RCC 7860 (cell line): ENCODE measurements around the gene SULT2B1.
"Not testable (repeated sequence)": the region's sequence is repeated elsewhere in the genome, so short reads cannot be mapped to it uniquely, and the experiment has no call there.

Experiments
- DNase-seq: peaks from one replicate; pipeline ENCODE4 v3.0.0-alpha.2; 2015; ENCODE audit warnings: low spot score
- FAIRE-seq: peaks from 2 replicates; lab custom pipeline; 2012; peaks lifted over from hg19 to GRCh38; lab: Jason Lieb, UNC

The SULT2B1 gene

GRCh38 chr19:48556163-48556562 lies 4.2 kb downstream of the SULT2B1 start:
- FAIRE-seq (peak; percentile 83), DNase-seq (peak; percentile 63)

GRCh38 chr19:48556825-48557224 lies 4.9 kb downstream of the SULT2B1 start:
- no peak for DNase-seq
- FAIRE-seq = no peak

GRCh38 chr19:48558018-48558684 lies 6.2 kb downstream of the SULT2B1 start:
- peak; percentile 75 for FAIRE-seq

GRCh38 chr19:48560095-48560530 lies 8.1 kb downstream of the SULT2B1 start:
- DNase-seq (no peak), FAIRE-seq (no peak)

More at GRCh38 chr19:48558018-48558684, 6.2 kb downstream of the SULT2B1 start:
- DNase-seq = peak; percentile 83

- FAIRE-seq (no peak), DNase-seq (no peak)
Measured at GRCh38 chr19:48561412-48561811, 9.4 kb downstream of the SULT2B1 start.

GRCh38 chr19:48565090-48565489 lies 13.1 kb downstream of the SULT2B1 start:
- no peak for FAIRE-seq
- DNase-seq = peak; percentile 33

- DNase-seq = peak; percentile 93
- peak; percentile 84 for FAIRE-seq
Measured at GRCh38 chr19:48568345-48568886, 16.4 kb downstream of the SULT2B1 start.

- DNase-seq (no peak), FAIRE-seq (no peak)
Measured at GRCh38 chr19:48569814-48570213, 17.8 kb downstream of the SULT2B1 start.

GRCh38 chr19:48571378-48572162 lies 19.6 kb downstream of the SULT2B1 start:
- FAIRE-seq (no peak), DNase-seq (no peak)

GRCh38 chr19:48573163-48573505 lies 21.2 kb downstream of the SULT2B1 start:
- FAIRE-seq = no peak
- no peak for DNase-seq

- FAIRE-seq (no peak), DNase-seq (no peak)
Measured at GRCh38 chr19:48575931-48576622, 24.1 kb downstream of the SULT2B1 start.

GRCh38 chr19:48577908-48578307 lies 25.9 kb downstream of the SULT2B1 start:
- not testable (repeated sequence) for FAIRE-seq

GRCh38 chr19:48578891-48579290 lies 26.9 kb downstream of the SULT2B1 start:
- no peak for DNase-seq

More at GRCh38 chr19:48577908-48578307, 25.9 kb downstream of the SULT2B1 start:
- DNase-seq = not testable (repeated sequence)

GRCh38 chr19:48582168-48582567 lies 30.2 kb downstream of the SULT2B1 start:
- FAIRE-seq = no peak

More at GRCh38 chr19:48578891-48579290, 26.9 kb downstream of the SULT2B1 start:
- no peak for FAIRE-seq

GRCh38 chr19:48587387-48587786 lies 35.4 kb downstream of the SULT2B1 start:
- no peak for DNase-seq
- no peak for FAIRE-seq

More at GRCh38 chr19:48582168-48582567, 30.2 kb downstream of the SULT2B1 start:
- no peak for DNase-seq

- peak; percentile 92 for DNase-seq
- peak; percentile 75 for FAIRE-seq
Measured at GRCh38 chr19:48588670-48589401, 36.9 kb downstream of the SULT2B1 start.

- no peak for FAIRE-seq
- DNase-seq = no peak
Measured at GRCh38 chr19:48591021-48591420, 39.0 kb downstream of the SULT2B1 start.

- DNase-seq (no peak), FAIRE-seq (no peak)
Measured at GRCh38 chr19:48595171-48595570, 43.2 kb downstream of the SULT2B1 start.

GRCh38 chr19:48595833-48596232 lies 43.9 kb downstream of the SULT2B1 start:
- DNase-seq (no peak), FAIRE-seq (no peak)

GRCh38 chr19:48596237-48596636 lies 44.3 kb downstream of the SULT2B1 start:
- FAIRE-seq = no peak
- no peak for DNase-seq
